Measurements from ENCODE around the gene NR4A3. TPM values are rescaled to one million over a fixed set of nuclear protein-coding genes. Genes with fewer than 3 reads are reported as not detected.
A peak's percentile ranks its signal among the peaks of the same experiment; 100 is the strongest.

Gene NR4A3
- total and polyA plus RNA-seq, 2 of the 13 experiments (the other 11 are each of a cell fraction or from before 2014, with no cell fraction given) = 0.02 to 0.09 TPM

DNA sequence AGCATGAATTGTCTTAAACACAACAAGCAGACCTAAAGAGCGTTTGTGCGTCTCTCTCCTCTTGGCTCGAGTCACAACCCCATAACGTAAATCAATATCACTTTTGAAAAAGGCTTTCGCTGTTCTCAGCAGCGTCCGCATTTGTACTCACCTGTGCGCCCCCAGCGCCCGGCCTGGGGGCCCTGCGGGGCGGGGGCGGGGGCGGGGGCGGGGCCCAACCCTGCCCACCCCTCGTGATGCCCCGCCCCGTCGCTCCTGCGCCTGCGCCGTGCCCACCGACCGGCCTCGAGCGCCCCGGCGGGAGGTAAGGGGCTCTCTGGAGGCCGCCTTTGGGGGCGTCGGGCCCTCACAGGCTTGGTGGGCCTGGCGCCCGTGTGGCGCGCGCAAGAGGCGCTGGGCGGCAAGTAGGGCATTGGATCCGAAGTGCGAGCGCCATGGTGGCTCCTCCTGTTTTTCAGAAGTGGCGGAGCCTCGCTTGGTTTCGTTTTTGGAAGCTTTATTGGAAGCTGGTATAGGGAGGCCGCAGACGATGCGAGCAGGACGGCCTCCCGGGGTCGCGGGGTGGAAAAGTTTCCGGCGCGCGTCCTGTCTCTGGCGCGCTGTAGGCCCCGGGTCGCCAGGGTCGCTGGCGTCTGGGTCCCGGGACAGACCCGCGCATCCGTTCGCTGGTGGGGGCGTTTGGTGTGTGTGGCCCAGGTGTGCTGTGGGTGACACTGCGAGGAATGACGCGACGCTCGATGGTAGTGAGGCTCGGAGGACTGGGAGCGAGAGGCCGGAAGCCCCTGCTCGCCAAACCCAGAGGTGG lies 84.9 kb downstream of the NR4A3 start, which contains the start of gene STX17 (continued):
- TF ChIP-seq, protein P1, sequence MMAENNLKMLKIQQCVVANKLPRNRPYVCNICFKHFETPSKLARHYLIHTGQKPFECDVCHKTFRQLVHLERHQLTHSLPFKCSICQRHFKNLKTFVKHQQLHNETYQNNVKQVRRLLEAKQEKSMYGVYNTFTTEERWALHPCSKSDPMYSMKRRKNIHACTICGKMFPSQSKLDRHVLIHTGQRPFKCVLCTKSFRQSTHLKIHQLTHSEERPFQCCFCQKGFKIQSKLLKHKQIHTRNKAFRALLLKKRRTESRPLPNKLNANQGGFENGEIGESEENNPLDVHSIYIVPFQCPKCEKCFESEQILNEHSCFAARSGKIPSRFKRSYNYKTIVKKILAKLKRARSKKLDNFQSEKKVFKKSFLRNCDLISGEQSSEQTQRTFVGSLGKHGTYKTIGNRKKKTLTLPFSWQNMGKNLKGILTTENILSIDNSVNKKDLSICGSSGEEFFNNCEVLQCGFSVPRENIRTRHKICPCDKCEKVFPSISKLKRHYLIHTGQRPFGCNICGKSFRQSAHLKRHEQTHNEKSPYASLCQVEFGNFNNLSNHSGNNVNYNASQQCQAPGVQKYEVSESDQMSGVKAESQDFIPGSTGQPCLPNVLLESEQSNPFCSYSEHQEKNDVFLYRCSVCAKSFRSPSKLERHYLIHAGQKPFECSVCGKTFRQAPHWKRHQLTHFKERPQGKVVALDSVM (CRISPR knock-in tag; IDR thresholded peaks at IDR 0.05) = peak; percentile 92
- TF ChIP-seq, protein P2, sequence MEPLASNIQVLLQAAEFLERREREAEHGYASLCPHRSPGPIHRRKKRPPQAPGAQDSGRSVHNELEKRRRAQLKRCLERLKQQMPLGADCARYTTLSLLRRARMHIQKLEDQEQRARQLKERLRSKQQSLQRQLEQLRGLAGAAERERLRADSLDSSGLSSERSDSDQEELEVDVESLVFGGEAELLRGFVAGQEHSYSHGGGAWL (CRISPR knock-in tag; IDR thresholded peaks at IDR 0.05) = peak; percentile 81; the same call in 1 of the 2 replicates
- TF ChIP-seq MEF2D (CRISPR knock-in tag; IDR thresholded peaks at IDR 0.05) (peak; percentile 50; the same call in 1 of the 2 replicates), HNF4A (CRISPR knock-in tag; IDR thresholded peaks at IDR 0.05) (0 out of 2 replicates have a peak, but pooled peaks have one; percentile 15), NRL (CRISPR knock-in tag; IDR thresholded peaks at IDR 0.05; ENCODE audit: borderline replicate concordance) (peak; percentile 84), RFXAP (CRISPR knock-in tag; IDR thresholded peaks at IDR 0.05; ENCODE audit: borderline replicate concordance) (peak; percentile 73), ZMYM3 (CRISPR knock-in tag; IDR thresholded peaks at IDR 0.05) (0 out of 2 replicates have a peak, but pooled peaks have one; percentile 30), SALL2 (CRISPR knock-in tag; IDR thresholded peaks at IDR 0.05) (peak; percentile 65; the same call in 1 of the 2 replicates), HOXD1 (CRISPR knock-in tag; IDR thresholded peaks at IDR 0.05) (peak; percentile 60; the same call in 1 of the 2 replicates), CEBPB (IDR thresholded peaks at IDR 0.05; ENCODE audit: borderline replicate concordance, low read depth, low read length) (no peak), ZNF607 (CRISPR knock-in tag; IDR thresholded peaks at IDR 0.05; ENCODE audit: borderline replicate concordance) (peak; percentile 37; the same call in 1 of the 2 replicates), ZNF614 (CRISPR knock-in tag; IDR thresholded peaks at IDR 0.05; ENCODE audit: borderline replicate concordance) (0 out of 2 replicates have a peak, but pooled peaks have one; percentile 50), ZNF850 (CRISPR knock-in tag; conservative IDR thresholded peaks at IDR 0.05) (no peak), POLR2G (IDR thresholded peaks at IDR 0.05; ENCODE audit: low read depth, low read length) (peak; percentile 92), ZNF234 (CRISPR knock-in tag; conservative IDR thresholded peaks at IDR 0.05) (no peak), SP4 (CRISPR knock-in tag; IDR thresholded peaks at IDR 0.05) (peak; percentile 63)
- TF ChIP-seq, protein P3, sequence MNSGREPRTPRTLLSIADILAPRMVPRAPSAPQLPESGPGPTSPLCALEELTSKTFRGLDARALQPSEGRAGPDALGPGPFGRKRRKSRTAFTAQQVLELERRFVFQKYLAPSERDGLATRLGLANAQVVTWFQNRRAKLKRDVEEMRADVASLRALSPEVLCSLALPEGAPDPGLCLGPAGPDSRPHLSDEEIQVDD (CRISPR knock-in tag; IDR thresholded peaks at IDR 0.05; ENCODE audit: borderline replicate concordance) = no peak
- TF ChIP-seq, protein P4, sequence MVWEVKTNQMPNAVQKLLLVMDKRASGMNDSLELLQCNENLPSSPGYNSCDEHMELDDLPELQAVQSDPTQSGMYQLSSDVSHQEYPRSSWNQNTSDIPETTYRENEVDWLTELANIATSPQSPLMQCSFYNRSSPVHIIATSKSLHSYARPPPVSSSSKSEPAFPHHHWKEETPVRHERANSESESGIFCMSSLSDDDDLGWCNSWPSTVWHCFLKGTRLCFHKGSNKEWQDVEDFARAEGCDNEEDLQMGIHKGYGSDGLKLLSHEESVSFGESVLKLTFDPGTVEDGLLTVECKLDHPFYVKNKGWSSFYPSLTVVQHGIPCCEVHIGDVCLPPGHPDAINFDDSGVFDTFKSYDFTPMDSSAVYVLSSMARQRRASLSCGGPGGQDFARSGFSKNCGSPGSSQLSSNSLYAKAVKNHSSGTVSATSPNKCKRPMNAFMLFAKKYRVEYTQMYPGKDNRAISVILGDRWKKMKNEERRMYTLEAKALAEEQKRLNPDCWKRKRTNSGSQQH (CRISPR knock-in tag; IDR thresholded peaks at IDR 0.05; ENCODE audit: low read depth) = peak; percentile 58; the same call in 1 of the 2 replicates
- TF ChIP-seq, protein P5, sequence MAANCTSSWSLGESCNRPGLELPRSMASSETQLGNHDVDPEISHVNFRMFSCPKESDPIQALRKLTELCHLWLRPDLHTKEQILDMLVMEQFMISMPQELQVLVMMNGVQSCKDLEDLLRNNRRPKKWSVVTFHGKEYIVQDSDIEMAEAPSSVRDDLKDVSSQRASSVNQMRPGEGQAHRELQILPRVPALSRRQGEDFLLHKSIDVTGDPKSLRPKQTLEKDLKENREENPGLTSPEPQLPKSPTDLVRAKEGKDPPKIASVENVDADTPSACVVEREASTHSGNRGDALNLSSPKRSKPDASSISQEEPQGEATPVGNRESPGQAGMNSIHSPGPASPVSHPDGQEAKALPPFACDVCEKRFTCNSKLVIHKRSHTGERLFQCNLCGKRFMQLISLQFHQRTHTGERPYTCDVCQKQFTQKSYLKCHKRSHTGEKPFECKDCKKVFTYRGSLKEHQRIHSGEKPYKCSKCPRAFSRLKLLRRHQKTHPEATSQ (CRISPR knock-in tag; IDR thresholded peaks at IDR 0.05; ENCODE audit: borderline replicate concordance) = no peak; the same call in 1 of the 2 replicates
- TF ChIP-seq, protein P6, sequence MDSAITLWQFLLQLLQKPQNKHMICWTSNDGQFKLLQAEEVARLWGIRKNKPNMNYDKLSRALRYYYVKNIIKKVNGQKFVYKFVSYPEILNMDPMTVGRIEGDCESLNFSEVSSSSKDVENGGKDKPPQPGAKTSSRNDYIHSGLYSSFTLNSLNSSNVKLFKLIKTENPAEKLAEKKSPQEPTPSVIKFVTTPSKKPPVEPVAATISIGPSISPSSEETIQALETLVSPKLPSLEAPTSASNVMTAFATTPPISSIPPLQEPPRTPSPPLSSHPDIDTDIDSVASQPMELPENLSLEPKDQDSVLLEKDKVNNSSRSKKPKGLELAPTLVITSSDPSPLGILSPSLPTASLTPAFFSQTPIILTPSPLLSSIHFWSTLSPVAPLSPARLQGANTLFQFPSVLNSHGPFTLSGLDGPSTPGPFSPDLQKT (CRISPR knock-in tag; IDR thresholded peaks at IDR 0.05; ENCODE audit: borderline replicate concordance) = no peak

Data from HepG2 (cell line).